Activated CD4-positive, alpha-beta T cell treated with anti-CD3 and anti-CD28 coated beads for 36 hours (primary cell): Measurements from ENCODE around the gene TASP1. TPM values are rescaled to one million over a fixed set of nuclear protein-coding genes. Genes with fewer than 3 reads are reported as not detected.

Experiments
- ATAC-seq: fragments of 200-7000 bp; cut with Tn5 transposase; one replicate; pipeline ENCODE4 v1.10.0; 2021; ENCODE audit warnings: mild to moderate bottlenecking, moderate library complexity
- CTCF ChIA-PET: fragments of 350-600 bp; sonication (Branson Sonifier 250); formaldehyde crosslinking; loops from one replicate; lab custom pipeline; 2021; ENCODE audit warnings: antibody characterized with exemption; lab: Charles Lee
- POLR2A ChIA-PET: fragments of 350-600 bp; sonication (Branson Sonifier 250); formaldehyde crosslinking; loops from one replicate; lab custom pipeline; 2021; ENCODE audit warnings: antibody characterized with exemption, inconsistent platforms; lab: Charles Lee
- DNase-seq: peaks from one replicate; pipeline ENCODE4 v3.0.0-alpha.2; 2020
- H3K27ac Mint-ChIP-seq: one replicate; pipeline ENCODE4 v1.8.0; 2021; ENCODE audit warnings: mixed read lengths
- H3K27me3 Mint-ChIP-seq: one replicate; pipeline ENCODE4 v1.8.0; 2021; ENCODE audit warnings: mixed read lengths
- H3K36me3 Mint-ChIP-seq: one replicate; pipeline ENCODE4 v1.8.0; 2021; ENCODE audit warnings: low read depth, mixed read lengths
- H3K4me1 Mint-ChIP-seq: one replicate; pipeline ENCODE4 v1.8.0; 2021; ENCODE audit warnings: mixed read lengths
- H3K4me3 Mint-ChIP-seq: one replicate; pipeline ENCODE4 v1.8.0; 2021; ENCODE audit warnings: mild to moderate bottlenecking, moderate library complexity, mixed read lengths
- H3K9me3 Mint-ChIP-seq: one replicate; pipeline ENCODE4 v1.8.0; 2021; ENCODE audit warnings: low read depth, mixed read lengths
- intact Hi-C, 2 experiments: fragments of 100-400 bp; cut with DNase I in 1 of 2; cut with micrococcal nuclease in 1 of 2; formaldehyde crosslinking; loops; one replicate each; pipeline versions ENCODE4 v1.14.2 to v1.15.1; 2022 to 2024; cut with DNase I, micrococcal nuclease
- total RNA-seq, 2 experiments: library from RNA; stranded (reverse); gene quantifications; one replicate each; pipeline ENCODE4 v1.2.3, GENCODE V29; 2021

TASP1 gene
- total RNA-seq, 2 experiments from 2014 or later: 8.5 to 10.1 TPM

GRCh38 chr20:13525225-13525940 is 113.3 kb downstream of the TASP1 start:
- Mint-ChIP-seq H3K4me1 (peaks cover 4% of the 10 kb centered on the region), H3K36me3 (peaks cover 62% of the 10 kb centered on the region), H3K4me3 (no peak overlapping the region), H3K27me3 (no peaks in the 10 kb centered on the region), H3K27ac (no peak overlapping the region), H3K9me3 (peaks cover 10% of the 10 kb centered on the region)
- POLR2A ChIA-PET: no interaction called here
- CTCF ChIA-PET: interaction anchor here (1.2 kb wide), 1 partner anchor 9 kb away, joined by 3 read pairs; no protein-coding TSS in a partner anchor
- intact Hi-C loops: no loop called here
- no peak for ATAC-seq
- no peak for DNase-seq

GRCh38 chr20:13524339-13524738 is 114.4 kb downstream of the TASP1 start:
- DNase-seq (no peak), ATAC-seq (no peak)
- Mint-ChIP-seq H3K27ac (no peak overlapping the region), H3K4me1 (peaks cover 4% of the 10 kb centered on the region), H3K4me3 (no peak overlapping the region), H3K9me3 (peaks cover 10% of the 10 kb centered on the region), H3K36me3 (peaks cover 60% of the 10 kb centered on the region), H3K27me3 (no peaks in the 10 kb centered on the region)
- intact Hi-C loops: no loop called here
- ChIA-PET CTCF (no interaction called here), POLR2A (no interaction called here)

- Mint-ChIP-seq H3K27me3 (no peaks in the 10 kb centered on the region), H3K4me1 (peaks cover 4% of the 10 kb centered on the region), H3K9me3 (peaks cover 10% of the 10 kb centered on the region), H3K36me3 (peaks cover 53% of the 10 kb centered on the region), H3K27ac (no peak overlapping the region), H3K4me3 (no peak overlapping the region)
- intact Hi-C loops: no loop called here
- ChIA-PET CTCF (no interaction called here), POLR2A (no interaction called here)
- ATAC-seq (no peak), DNase-seq (no peak)
Observed at GRCh38 chr20:13517831-13518230, 120.9 kb downstream of the TASP1 start.

GRCh38 chr20:13515796-13516558 is 122.8 kb downstream of the TASP1 start:
- ATAC-seq (no peak), DNase-seq (no peak)
- intact Hi-C loops: no loop called here
- H3K27me3 Mint-ChIP-seq: no peaks in the 10 kb centered on the region
- peaks cover 4% of the 10 kb centered on the region for H3K4me1 Mint-ChIP-seq
- POLR2A ChIA-PET: no interaction called here
- no peak overlapping the region for H3K4me3 Mint-ChIP-seq
- CTCF ChIA-PET: interaction anchor here (1.2 kb wide), 1 partner anchor 10 kb away, joined by 3 read pairs; no protein-coding TSS in a partner anchor
- H3K36me3 Mint-ChIP-seq: peaks cover 53% of the 10 kb centered on the region
- no peaks in the 10 kb centered on the region for H3K9me3 Mint-ChIP-seq
- no peak overlapping the region for H3K27ac Mint-ChIP-seq

GRCh38 chr20:13515291-13515690 is 123.4 kb downstream of the TASP1 start:
- POLR2A ChIA-PET: no interaction called here
- Mint-ChIP-seq H3K4me3 (no peak overlapping the region), H3K36me3 (peaks cover 52% of the 10 kb centered on the region), H3K27ac (no peak overlapping the region), H3K9me3 (peaks cover 4% of the 10 kb centered on the region), H3K4me1 (peaks cover 4% of the 10 kb centered on the region), H3K27me3 (no peaks in the 10 kb centered on the region)
- intact Hi-C loops: no loop called here
- ATAC-seq (no peak), DNase-seq (no peak)
- CTCF ChIA-PET: no interaction called here

- no peak overlapping the region for H3K27ac Mint-ChIP-seq
- ATAC-seq: no peak
- peaks cover 69% of the 10 kb centered on the region for H3K36me3 Mint-ChIP-seq
- DNase-seq: no peak
- intact Hi-C loops: no loop called here
- H3K9me3 Mint-ChIP-seq: peaks cover 24% of the 10 kb centered on the region
- H3K4me3 Mint-ChIP-seq: no peak overlapping the region
- H3K4me1 Mint-ChIP-seq: no peaks in the 10 kb centered on the region
- CTCF ChIA-PET: no interaction called here
- POLR2A ChIA-PET: no interaction called here
- no peaks in the 10 kb centered on the region for H3K27me3 Mint-ChIP-seq
Observed at GRCh38 chr20:13510837-13511488, 127.8 kb downstream of the TASP1 start.

- intact Hi-C loops: no loop called here
- DNase-seq: no peak
- Mint-ChIP-seq H3K9me3 (peaks cover 42% of the 10 kb centered on the region), H3K27me3 (no peaks in the 10 kb centered on the region), H3K4me3 (no peak overlapping the region), H3K4me1 (no peaks in the 10 kb centered on the region), H3K36me3 (peaks cover 65% of the 10 kb centered on the region), H3K27ac (no peak overlapping the region)
- ChIA-PET POLR2A (no interaction called here), CTCF (no interaction called here)
- ATAC-seq: no peak
Observed at GRCh38 chr20:13507646-13508045, 131.1 kb downstream of the TASP1 start.

GRCh38 chr20:13501500-13501899 is 137.2 kb downstream of the TASP1 start:
- POLR2A ChIA-PET: no interaction called here
- Mint-ChIP-seq H3K4me3 (no peak overlapping the region), H3K9me3 (peaks cover 49% of the 10 kb centered on the region), H3K36me3 (peaks cover 60% of the 10 kb centered on the region), H3K4me1 (no peaks in the 10 kb centered on the region), H3K27me3 (no peaks in the 10 kb centered on the region), H3K27ac (no peak overlapping the region)
- CTCF ChIA-PET: interaction anchor here (1.0 kb wide), 1 partner anchor 45 kb away, joined by 3 read pairs; no protein-coding TSS in a partner anchor
- ATAC-seq: no peak
- no peak for DNase-seq
- intact Hi-C loops: no loop called here

GRCh38 chr20:13494019-13494418 is 144.7 kb downstream of the TASP1 start:
- Mint-ChIP-seq H3K4me3 (no peak overlapping the region), H3K9me3 (peaks cover 11% of the 10 kb centered on the region), H3K27ac (no peak overlapping the region), H3K4me1 (no peaks in the 10 kb centered on the region), H3K36me3 (peaks cover 19% of the 10 kb centered on the region), H3K27me3 (no peaks in the 10 kb centered on the region)
- ATAC-seq: no peak
- ChIA-PET POLR2A (no interaction called here), CTCF (no interaction called here)
- DNase-seq: no peak
- intact Hi-C loops: no loop called here

GRCh38 chr20:13493143-13493542 is 145.6 kb downstream of the TASP1 start:
- H3K36me3 Mint-ChIP-seq: peaks cover 17% of the 10 kb centered on the region
- ATAC-seq: no peak
- no peak overlapping the region for H3K4me3 Mint-ChIP-seq
- H3K4me1 Mint-ChIP-seq: no peaks in the 10 kb centered on the region
- DNase-seq: no peak
- H3K27me3 Mint-ChIP-seq: no peaks in the 10 kb centered on the region
- POLR2A ChIA-PET: no interaction called here
- no peak overlapping the region for H3K27ac Mint-ChIP-seq
- CTCF ChIA-PET: interaction anchor here (0.7 kb wide), 1 partner anchor 152 kb away, joined by 3 read pairs; no protein-coding TSS in a partner anchor
- intact Hi-C loops: no loop called here
- H3K9me3 Mint-ChIP-seq: peaks cover 6% of the 10 kb centered on the region

GRCh38 chr20:13492001-13492481 is 146.7 kb downstream of the TASP1 start:
- Mint-ChIP-seq H3K27me3 (no peaks in the 10 kb centered on the region), H3K27ac (no peak overlapping the region), H3K36me3 (peaks cover 8% of the 10 kb centered on the region), H3K4me1 (no peaks in the 10 kb centered on the region), H3K4me3 (no peak overlapping the region), H3K9me3 (peaks cover 2% of the 10 kb centered on the region)
- DNase-seq (no peak), ATAC-seq (no peak)
- CTCF ChIA-PET: interaction anchor here (0.6 to 1.1 kb wide), 4 partner anchors 11 to 596 kb away, joined by 3 read pairs; no protein-coding TSS in a partner anchor
- POLR2A ChIA-PET: no interaction called here
- intact Hi-C loops: no loop called here
